HG03039 (cell line): Measurements from ENCODE around the gene ABCA7.
A peak's percentile ranks its signal among the peaks of the same experiment; 100 is the strongest.
"Not testable (repeated sequence)": the region's sequence is repeated elsewhere in the genome, so short reads cannot be mapped to it uniquely, and the experiment has no call there.

Source experiments
- ATAC-seq: cut with Tn5 transposase; IDR thresholded peaks from one replicate; pipeline ENCODE4 v1.9.1; 2021; ENCODE audit warnings: mild to moderate bottlenecking, moderate library complexity; ENCODE audit not compliant: unreplicated experiment

The ABCA7 gene

DNA sequence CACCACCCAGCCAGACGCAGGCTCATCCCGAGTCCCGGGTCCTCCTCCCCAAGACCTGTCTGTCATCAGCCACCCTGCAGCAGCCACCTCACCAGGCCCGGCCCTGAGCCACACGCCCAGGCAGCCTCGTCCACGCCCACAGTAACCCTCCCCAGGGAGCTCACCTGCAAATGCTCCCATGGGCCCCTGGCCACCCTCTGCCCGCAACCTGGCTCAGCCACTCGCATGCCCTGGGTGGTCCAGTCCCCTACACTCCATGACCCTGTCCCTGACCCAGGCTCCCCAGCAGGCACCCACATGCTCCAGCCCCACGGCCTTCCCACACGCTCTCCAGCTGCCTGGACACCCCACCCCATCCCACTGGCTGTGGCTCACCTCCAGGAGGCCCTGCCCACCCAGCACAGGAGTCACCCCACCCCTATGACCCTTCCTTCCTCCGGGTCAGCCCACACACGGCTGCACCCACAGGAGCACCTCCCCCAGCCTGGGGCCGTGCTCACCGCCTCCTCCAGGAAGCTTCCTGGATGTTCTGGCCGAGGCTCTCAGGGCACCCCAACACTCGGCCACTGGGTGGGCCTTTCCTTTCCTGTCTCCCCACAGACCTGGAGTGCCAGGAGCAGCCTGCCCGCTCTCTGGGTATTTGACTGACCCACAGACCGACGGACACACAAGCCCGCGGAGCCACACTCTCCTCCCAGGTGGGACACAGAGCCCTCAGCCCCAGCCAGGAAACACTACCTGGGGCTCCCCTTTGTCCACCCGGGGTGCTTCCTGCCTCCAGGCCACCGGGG lies 22.6 kb upstream of the ABCA7 start:
- ATAC-seq, result no peak

- no peak for ATAC-seq
Measured at GRCh38 chr19:1017906-1018305, 22.0 kb upstream of the ABCA7 start.

GRCh38 chr19:1018393-1018792 lies 21.5 kb upstream of the ABCA7 start:
- ATAC-seq, result no peak

- ATAC-seq, result no peak
Measured at GRCh38 chr19:1018932-1019615, 20.8 kb upstream of the ABCA7 start.

DNA sequence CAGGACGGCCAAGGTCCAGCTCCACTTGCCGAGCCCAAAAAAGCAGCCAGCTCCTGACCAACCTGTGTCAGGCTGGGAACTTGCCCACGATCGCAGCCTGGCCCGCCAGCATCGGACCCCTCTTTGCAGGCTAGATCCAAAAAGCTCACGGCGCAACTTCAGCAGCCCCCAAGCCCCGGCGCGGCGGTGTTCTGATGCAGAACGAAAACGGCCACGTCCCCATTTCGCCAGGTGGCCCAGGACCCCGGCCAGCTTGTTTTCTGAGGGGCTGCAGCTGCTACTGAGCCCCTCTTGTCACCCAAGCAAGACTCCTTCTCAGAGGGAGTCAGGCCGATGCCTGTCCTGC lies 20.3 kb upstream of the ABCA7 start:
- ATAC-seq, result no peak

DNA sequence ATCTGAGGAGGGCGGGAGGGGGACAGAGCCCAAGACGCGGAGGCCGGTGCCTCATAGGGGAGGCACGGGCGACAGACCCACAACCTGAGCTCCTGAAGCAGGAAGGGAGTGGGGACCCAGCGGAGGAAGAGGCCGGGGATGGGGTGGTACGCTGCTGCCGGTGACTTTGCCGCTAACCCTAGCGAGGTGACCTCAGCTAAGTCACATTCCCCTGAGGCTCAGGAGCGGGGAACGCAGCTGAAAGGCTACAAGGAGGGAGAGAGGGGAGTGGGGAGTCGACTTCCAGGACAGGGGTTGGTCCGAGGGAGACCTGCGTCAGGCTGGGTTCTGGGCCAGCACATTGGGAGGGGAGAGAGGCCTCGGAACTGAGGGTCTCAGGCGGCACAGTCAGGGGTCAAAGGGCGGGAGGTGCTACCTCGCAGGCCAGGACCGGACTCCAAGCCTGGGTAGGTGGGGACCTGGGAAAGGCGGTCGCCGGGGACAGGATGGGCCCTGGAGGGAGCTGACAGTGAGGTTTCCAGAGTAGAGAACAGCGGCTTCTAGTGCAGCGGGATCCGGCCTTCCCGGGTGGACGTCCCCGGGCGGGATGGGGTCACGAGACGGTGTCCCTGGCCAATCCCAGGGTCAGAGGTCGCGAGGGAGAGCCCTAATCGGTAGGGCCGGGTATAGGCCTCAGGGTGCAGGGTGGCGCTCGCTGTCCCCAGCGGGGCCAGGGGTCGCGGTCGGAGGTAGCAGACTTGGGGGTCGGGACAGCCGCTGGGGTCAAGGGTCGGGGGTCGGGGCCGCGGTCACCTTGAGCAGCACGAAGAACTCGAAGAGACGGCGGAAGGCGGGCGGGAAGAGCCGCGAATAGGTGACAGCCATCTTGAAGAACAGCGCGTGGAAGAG lies 19.7 kb upstream of the ABCA7 start:
- ATAC-seq, result no peak

DNA sequence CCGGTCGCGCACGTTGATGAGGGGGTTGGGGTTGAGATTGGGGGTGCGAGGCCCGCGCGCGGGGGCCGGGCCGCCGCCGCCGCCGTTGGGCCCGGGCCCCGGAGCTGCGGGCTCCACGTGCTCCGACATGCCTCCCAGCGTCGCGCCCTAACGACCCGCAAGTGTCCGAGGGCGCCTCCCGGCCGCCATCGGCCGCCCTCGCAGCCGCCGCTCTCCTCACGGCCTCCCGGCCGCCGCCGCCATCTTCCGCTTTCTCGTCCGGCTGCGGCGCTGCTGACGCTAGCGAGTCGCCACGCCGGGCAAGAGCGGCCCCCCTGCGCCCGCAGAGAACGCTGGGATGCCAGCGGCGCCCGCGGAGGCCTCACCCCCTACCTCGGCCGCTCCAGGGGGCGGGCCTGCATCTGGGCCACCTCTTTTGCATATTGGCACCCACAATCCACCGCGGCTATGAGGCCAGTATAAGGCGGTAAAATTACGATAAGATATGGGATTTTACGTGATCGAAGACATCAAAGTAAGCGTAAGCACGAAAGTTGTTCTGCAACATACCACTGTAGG lies 19.0 kb upstream of the ABCA7 start, which contains the start of gene TMEM259:
TMEM259 (minus strand) TSS at position 256 of the 558 bp plus-strand sequence; CDS start at position 129, 127 bp downstream.
- ATAC-seq, result peak; percentile 70

GRCh38 chr19:1023883-1024188 lies 16.1 kb upstream of the ABCA7 start:
- ATAC-seq, result not testable (repeated sequence)

- ATAC-seq, result not testable (repeated sequence)
Measured at GRCh38 chr19:1025080-1025479, 14.8 kb upstream of the ABCA7 start.

DNA sequence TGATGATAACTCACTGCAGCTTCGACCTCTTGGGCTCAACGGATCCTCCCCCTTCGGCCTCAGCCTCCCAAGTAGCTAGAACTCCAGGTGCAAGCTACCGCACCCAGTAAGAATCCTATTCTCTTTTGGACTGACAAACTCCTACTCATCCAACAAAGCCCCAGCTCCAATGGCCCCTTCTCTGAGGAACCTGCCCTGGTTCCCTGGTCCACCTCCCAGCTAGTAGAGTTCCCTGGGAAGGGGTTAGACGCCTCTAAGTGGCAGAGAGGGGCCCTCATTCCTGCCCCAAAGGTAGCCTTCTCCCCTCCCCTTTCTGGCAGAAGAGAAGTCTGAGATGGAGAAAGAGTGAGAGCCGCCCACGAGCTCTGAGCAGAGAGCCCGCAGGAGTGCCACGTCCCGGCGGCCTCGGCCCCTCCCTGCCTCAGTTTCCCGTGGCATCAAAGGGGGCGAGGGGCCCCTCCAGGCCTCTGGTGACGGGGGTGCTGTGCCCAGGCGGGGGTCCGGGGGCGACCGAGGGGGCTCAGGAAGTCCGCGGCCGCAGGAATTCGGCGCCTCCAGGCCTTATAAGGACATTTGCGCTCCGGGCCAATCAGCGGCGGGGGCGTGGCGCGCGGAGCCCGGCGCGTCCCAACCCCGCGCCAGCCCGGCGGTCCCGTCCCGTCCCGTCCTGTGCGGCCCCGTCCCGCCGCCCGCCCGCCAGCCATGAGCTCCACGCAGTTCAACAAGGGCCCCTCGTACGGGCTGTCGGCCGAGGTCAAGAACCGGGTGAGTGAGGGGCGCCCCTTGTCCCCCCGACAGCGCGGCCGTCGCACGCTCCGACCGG lies 13.7 kb upstream of the ABCA7 start, which contains the start of gene CNN2:
CNN2 (plus strand) TSS at position 649 of the 823 bp plus-strand sequence; CDS start at position 703, 54 bp downstream.
- peak; percentile 54 for ATAC-seq

- ATAC-seq, result no peak
Measured at GRCh38 chr19:1026783-1027649, 12.9 kb upstream of the ABCA7 start.

DNA sequence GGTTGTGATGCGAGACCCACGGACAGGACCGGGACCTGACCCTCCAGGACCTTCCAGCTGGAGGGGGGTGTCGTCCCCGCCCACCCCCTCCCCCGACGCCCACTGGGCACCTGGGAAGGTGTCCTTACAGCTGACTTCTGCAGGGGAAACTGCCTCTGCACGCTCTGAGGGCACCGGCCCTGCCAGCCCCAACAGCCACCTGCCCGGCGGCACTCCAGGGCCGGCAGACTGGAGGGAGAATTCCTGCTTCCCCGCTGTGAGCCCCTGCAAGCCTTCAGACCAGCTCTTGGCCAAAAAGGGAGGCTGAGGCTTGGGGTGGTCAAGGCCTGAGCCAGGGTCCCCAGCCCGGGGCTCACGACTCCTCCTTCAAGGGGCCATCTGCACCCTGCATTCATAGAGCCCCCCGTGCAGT lies 12.3 kb upstream of the ABCA7 start:
- no peak for ATAC-seq

GRCh38 chr19:1028062-1028926 lies 11.6 kb upstream of the ABCA7 start:
- no peak for ATAC-seq

DNA sequence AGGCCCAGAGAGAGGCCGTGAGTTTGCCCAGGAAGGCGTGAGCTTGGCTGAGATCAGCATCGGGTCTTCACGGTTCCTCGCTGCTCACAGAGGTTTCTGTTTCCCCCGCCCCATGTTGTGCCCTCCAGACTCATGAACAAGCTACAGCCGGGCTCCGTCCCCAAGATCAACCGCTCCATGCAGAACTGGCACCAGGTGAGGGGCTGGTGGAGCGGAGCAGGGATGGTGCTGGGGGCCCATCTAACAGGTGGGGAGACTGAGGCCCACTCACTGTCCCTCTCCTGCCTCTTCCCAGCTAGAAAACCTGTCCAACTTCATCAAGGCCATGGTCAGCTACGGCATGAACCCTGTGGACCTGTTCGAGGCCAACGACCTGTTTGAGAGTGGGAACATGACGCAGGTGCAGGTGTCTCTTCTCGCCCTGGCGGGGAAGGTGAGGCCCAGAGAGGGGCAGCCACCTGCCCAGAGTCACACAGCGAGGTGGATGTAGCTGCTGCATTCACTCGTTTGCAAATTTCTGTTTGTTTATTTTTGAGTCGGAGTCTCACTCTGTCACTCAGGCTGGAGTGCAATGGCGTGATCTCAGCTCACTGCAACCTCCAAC lies 7.5 kb upstream of the ABCA7 start:
- no peak for ATAC-seq

DNA sequence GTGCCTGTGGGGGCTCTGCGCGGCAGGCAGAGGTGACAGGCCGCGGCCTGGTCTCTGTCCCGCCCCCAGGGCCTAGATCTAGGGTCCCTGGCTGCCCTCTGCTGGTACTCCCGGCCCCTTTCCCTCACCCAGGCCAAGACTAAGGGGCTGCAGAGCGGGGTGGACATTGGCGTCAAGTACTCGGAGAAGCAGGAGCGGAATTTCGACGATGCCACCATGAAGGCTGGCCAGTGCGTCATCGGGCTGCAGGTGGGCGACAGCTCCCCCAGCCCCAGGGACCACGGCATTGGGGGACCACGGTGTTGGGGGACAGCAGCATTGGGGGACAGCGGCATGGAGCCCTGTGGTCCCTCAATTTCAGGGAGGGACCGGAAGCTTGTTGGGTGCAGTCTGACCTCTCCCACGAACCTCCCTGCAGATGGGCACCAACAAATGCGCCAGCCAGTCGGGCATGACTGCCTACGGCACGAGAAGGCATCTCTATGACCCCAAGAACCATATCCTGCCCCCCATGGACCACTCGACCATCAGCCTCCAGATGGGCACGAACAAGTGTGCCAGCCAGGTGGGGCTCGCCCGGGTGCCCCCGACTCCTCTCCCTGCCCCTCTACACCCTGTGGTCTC lies 3.8 kb upstream of the ABCA7 start:
- no peak for ATAC-seq

- ATAC-seq, result no peak
Measured at GRCh38 chr19:1037621-1038064, 2.3 kb upstream of the ABCA7 start.

GRCh38 chr19:1038978-1039645 lies 795 bp upstream of the ABCA7 start:
- ATAC-seq, result no peak
